HK-2 (cell line): ENCODE results near the gene TMBIM1.

Experiments
- DNase-seq: peaks from one replicate; pipeline ENCODE4 v3.0.0-alpha.2; 2018; ENCODE audit not compliant: unreplicated experiment

Gene TMBIM1, protein sequence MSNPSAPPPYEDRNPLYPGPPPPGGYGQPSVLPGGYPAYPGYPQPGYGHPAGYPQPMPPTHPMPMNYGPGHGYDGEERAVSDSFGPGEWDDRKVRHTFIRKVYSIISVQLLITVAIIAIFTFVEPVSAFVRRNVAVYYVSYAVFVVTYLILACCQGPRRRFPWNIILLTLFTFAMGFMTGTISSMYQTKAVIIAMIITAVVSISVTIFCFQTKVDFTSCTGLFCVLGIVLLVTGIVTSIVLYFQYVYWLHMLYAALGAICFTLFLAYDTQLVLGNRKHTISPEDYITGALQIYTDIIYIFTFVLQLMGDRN

GRCh38 chr2:218292048-218293014 is at the start of gene TMBIM1:
Gene TMBIM1 (minus strand): TSS chr2:218292503. CDS start chr2:218282141, 10,362 bp downstream.
- DNase-seq: peak; percentile 81

- no peak for DNase-seq
Observed at GRCh38 chr2:218341381-218341780, 49.1 kb upstream of the TMBIM1 start.

DNA sequence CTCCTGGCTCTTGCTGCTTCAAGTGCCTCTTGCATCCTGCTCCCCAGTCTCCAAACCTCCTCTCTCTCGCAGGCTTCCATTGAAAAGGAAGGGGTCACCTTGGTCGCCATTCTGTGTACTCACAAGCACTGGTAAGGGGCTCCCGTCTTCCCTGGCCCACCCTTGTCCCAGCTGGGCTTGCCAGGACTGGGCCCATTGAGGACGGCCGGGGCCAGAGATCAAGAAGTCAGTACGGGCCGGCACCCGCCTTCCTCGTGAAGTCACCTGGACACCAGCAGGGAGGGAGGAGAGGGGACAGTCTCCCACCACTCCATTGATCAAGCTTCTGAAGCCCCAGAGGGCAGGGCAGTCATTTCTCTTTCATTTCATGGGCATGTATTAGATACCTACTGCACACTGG is 48.4 kb upstream of the TMBIM1 start:
- DNase-seq: no peak

DNA sequence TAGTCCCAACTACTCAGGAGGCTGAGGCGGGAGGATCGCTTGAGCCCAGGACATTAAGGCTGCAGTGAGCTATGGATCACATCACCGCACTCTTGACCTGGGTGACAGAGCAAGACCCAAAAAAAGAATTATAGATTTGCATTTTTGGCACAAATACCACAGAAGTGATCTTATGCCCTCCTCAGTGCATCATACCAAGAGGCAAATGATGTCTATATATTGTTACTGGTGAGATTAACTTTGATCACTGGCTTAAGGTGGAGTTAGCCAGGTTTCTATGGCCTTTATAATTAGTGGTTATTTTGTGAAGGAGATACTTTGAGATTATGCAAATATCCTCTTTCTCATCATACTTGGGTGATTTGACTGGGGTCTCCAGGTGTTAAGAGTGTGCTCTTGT is 42.2 kb upstream of the TMBIM1 start:
- no peak for DNase-seq

DNA sequence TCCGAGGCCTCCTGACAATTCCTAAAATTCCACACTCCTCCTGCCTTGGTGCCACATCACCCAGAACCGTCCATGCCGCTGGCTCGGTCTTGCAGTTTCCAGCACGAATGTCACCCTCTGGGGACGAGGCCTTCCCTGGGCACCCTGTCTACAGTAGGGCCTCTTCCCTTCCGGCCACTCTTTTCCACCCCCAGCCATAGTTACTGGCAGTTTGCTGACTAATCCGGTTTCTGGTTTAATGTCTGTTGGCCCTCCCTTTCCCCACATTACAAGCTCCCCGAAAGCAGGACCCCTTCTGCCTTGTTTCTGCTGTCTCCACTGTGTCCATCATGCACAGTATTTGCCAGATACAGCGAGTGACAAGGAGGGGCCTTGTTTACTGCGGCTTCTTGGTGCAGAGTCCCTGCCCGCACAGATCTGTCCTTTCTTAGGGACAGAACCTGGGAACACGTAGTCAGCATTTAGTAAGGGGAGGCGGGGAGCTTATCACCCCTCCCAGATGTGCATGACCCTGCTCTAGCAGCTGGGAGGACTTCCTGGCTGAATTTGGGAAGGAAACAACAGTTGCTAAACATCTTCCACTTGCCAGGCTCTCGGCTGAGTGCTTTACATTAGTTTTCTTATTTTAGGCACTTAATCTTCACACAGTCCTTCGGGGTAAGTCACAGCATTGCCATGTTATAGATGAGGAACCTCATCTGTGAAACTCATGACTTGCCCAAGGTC is 40.8 kb upstream of the TMBIM1 start:
- no peak for DNase-seq

- DNase-seq: no peak
Observed at GRCh38 chr2:218332288-218332687, 40.0 kb upstream of the TMBIM1 start.

GRCh38 chr2:218331745-218332144 is 39.4 kb upstream of the TMBIM1 start:
- no peak for DNase-seq

- no peak for DNase-seq
Observed at GRCh38 chr2:218329826-218330593, 37.7 kb upstream of the TMBIM1 start.

GRCh38 chr2:218329027-218329825 is 36.9 kb upstream of the TMBIM1 start:
- no peak for DNase-seq

DNA sequence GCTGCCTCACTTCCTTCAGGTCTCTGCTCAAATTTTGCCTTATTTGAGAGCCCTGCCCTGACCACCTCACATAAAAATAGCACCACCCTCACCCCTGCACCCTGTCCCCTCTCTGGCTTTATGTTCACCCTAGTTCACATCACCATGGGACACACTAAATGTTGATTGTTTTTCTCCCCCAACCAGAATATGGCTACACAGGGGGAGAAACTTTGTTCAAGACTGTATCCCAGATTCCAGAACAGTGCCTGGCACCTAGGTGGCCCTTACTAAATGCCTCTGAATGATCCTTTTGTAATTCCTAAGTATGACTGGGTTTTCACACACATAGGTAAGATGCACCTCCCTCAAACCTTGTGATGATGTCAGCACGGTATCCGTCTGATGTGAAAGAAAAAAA is 36.0 kb upstream of the TMBIM1 start:
- no peak for DNase-seq

DNA sequence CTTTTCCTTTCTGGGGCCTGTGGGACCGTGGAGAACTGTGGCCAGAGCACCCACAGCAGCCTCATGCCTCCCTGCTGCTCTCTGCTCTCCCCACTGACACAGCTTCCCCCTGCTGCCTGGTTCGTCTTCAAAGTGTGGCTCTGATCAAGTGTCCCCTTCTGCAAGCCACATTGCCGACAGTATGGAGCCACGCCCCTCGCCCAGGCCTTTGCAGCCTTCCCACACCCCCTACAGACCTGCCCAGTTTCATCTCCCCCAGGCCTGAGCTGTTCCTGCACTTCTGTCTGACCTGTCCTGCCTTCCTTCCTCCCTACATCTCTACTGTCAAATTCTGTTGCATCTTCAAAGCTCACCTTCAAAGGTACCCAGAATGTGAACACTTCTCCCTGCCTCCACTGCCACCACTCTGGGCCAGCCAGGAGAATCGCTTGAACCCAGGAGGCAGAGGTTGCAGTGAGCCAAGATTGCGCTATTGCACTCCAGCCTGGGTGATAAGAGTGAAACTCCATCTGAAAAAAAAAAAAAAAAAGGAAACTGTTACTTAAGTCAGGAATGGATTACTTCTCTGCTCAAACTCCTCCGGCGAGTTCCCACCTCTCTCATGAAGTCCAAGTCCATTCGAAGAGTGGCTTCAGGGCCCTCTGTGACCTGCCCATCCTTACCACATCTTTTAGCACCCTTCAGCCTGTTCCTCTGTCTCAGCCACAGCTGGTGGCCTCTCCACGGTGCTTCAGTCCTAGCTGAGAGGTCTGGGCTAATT is 35.3 kb upstream of the TMBIM1 start:
- DNase-seq: no peak

DNA sequence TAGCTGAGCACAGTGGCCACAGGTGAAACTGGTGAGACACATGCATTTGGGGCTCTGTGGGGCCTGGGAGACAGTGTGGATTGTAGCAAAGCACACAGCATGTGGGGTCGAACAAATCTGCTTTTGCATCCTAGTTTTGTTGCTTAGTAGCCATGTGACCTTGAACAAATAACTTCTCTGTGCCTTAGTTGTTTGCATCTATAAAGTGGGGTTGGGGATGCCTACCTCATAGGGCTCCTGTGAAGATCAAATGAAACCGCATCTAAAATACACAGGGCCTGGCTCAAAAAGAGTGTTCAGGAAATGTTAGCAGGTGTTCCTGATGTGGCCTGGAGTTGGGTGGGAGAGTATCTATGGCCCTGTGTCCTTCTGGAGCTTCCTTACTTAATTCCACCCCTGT is 34.0 kb upstream of the TMBIM1 start:
- no peak for DNase-seq

DNA sequence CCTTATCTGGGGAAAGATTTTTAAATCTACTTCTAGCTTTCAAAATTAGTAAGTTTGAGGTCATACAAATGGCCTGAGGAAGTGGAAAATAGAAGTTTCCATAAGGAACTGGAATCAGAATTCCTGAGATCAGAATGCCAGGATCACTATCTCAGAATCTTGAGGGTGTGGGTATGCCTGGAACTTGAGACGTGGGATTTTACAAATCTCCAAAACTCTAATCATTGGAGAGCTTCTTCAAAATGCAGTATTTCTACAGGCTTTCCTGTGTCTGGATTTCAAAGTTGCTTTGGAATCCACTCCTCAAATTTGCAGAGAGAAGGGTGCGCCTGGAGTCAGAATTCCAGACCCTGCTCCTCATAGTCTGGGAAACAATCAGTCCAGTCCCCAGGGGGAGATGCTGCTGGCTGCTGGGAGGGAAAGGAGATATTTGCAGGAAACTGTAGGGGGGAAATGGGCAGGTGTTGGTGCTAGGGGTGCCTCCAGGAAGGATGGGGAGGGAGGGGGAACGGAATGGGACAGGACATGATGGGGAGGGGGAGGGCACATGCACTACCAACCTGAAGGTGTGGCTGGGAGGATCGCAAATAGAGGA is 33.4 kb upstream of the TMBIM1 start:
- DNase-seq: no peak

GRCh38 chr2:218323526-218324472 is 31.5 kb upstream of the TMBIM1 start:
- peak; percentile 80 for DNase-seq

GRCh38 chr2:218322768-218323525 is 30.6 kb upstream of the TMBIM1 start:
- DNase-seq: peak; percentile 91

DNA sequence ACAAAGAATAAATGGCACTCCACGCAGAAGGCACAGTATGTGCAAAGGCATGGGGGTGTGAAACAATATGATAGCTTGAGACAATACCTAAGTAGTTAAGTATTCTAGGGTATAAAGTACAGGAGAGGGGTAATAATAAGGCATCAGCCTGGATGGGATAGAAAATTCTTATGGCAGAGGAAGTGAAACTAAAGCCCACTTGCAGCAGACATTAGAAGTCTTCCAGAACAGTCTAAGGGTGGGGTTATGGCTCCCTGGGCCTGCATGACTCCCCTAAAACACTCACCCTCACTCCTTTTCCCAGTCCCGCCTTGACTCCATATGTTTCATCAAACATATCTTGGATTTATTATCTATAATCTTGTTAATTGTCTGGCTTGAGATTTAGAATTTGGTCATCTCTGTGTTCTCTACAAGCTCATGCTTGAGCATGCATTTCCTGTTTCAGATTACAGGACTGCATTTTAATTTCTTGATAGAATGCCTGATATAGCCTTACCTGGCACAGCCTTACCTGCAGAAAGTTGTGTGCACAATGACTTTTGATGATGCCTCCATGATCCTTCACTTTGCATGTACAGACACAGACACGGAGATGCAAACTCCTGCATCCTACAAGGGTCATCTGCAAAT is 28.5 kb upstream of the TMBIM1 start:
- DNase-seq: no peak

DNA sequence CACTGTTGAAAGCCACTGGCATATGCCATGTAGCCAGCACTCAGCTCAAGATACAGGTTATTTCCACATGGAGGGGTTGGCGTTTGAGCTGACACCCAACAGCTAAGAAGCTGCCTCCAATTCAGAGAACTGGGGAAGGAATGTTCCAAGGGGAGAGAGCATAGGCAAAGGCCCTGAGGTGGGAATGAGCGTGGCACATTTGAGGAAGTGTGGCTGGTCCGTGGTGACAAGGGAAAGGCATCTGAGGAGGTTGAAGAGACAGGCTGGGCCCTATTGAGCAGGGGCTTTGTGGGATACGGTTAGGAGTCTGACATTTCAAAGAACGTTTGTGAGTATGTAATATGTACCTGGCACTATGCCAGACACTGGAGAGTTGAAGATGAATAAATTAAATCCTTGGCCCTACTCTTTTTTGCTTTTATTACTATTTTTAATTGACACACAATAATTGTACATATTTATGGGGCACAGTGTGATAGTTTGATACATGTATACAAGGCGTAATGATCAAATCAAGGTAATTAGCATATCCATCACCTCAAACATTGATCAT is 27.6 kb upstream of the TMBIM1 start:
- DNase-seq: no peak
